Medulla oblongata (tissue), 1 donor: ENCODE results near the gene ADAM12.
A peak's percentile ranks its signal among the peaks of the same experiment; 100 is the strongest.

Source experiments
- DNase-seq: peaks from one replicate; pipeline ENCODE4 v3.0.0-alpha.2; 2015; ENCODE audit errors: extremely low spot score

ADAM12 gene

GRCh38 chr10:126085806-126086205 lies 302.5 kb downstream of the ADAM12 start:
- DNase-seq: no peak

- DNase-seq: no peak
Measured at GRCh38 chr10:126084369-126084768, 303.9 kb downstream of the ADAM12 start.

GRCh38 chr10:126083009-126083408 lies 305.3 kb downstream of the ADAM12 start:
- no peak for DNase-seq

- DNase-seq: no peak
Measured at GRCh38 chr10:126081841-126082466, 306.3 kb downstream of the ADAM12 start.

GRCh38 chr10:126080879-126081411 lies 307.3 kb downstream of the ADAM12 start:
- no peak for DNase-seq

- DNase-seq: no peak
Measured at GRCh38 chr10:126080291-126080825, 307.9 kb downstream of the ADAM12 start.

- no peak for DNase-seq
Measured at GRCh38 chr10:126075009-126075408, 313.3 kb downstream of the ADAM12 start.

GRCh38 chr10:126074291-126074690 lies 314.0 kb downstream of the ADAM12 start:
- no peak for DNase-seq

- no peak for DNase-seq
Measured at GRCh38 chr10:126073606-126074005, 314.7 kb downstream of the ADAM12 start.

- no peak for DNase-seq
Measured at GRCh38 chr10:126072622-126073021, 315.7 kb downstream of the ADAM12 start.

- DNase-seq: no peak
Measured at GRCh38 chr10:126070476-126071215, 317.6 kb downstream of the ADAM12 start.

GRCh38 chr10:126068322-126068721 lies 320.0 kb downstream of the ADAM12 start:
- no peak for DNase-seq

- no peak for DNase-seq
Measured at GRCh38 chr10:126066456-126066855, 321.8 kb downstream of the ADAM12 start.

GRCh38 chr10:126065751-126066377 lies 322.4 kb downstream of the ADAM12 start:
- no peak for DNase-seq

- DNase-seq: no peak
Measured at GRCh38 chr10:126064512-126064911, 323.8 kb downstream of the ADAM12 start.

- DNase-seq: no peak
Measured at GRCh38 chr10:126063353-126063791, 324.9 kb downstream of the ADAM12 start.

GRCh38 chr10:126062131-126063032 lies 325.9 kb downstream of the ADAM12 start:
- peak; percentile 93 for DNase-seq

- no peak for DNase-seq
Measured at GRCh38 chr10:126061526-126061925, 326.8 kb downstream of the ADAM12 start.

- DNase-seq: no peak
Measured at GRCh38 chr10:126060261-126060931, 327.9 kb downstream of the ADAM12 start.

- DNase-seq: peak; percentile 26
Measured at GRCh38 chr10:126059076-126059826, 329.0 kb downstream of the ADAM12 start.
